Activated gamma-delta T cell (primary cell): ENCODE data around the gene MDC1.
"Not testable (repeated sequence)": the region's sequence is repeated elsewhere in the genome, so short reads cannot be mapped to it uniquely, and the experiment has no call there.

Source experiments
- DNase-seq: peaks from one replicate; lab custom pipeline; 2025; lab: John Stamatoyannopoulos, UW
- total RNA-seq, 2 donors: gene quantifications; one replicate each; lab custom pipeline; 2026; lab: John Stamatoyannopoulos, UW

MDC1 gene, protein sequence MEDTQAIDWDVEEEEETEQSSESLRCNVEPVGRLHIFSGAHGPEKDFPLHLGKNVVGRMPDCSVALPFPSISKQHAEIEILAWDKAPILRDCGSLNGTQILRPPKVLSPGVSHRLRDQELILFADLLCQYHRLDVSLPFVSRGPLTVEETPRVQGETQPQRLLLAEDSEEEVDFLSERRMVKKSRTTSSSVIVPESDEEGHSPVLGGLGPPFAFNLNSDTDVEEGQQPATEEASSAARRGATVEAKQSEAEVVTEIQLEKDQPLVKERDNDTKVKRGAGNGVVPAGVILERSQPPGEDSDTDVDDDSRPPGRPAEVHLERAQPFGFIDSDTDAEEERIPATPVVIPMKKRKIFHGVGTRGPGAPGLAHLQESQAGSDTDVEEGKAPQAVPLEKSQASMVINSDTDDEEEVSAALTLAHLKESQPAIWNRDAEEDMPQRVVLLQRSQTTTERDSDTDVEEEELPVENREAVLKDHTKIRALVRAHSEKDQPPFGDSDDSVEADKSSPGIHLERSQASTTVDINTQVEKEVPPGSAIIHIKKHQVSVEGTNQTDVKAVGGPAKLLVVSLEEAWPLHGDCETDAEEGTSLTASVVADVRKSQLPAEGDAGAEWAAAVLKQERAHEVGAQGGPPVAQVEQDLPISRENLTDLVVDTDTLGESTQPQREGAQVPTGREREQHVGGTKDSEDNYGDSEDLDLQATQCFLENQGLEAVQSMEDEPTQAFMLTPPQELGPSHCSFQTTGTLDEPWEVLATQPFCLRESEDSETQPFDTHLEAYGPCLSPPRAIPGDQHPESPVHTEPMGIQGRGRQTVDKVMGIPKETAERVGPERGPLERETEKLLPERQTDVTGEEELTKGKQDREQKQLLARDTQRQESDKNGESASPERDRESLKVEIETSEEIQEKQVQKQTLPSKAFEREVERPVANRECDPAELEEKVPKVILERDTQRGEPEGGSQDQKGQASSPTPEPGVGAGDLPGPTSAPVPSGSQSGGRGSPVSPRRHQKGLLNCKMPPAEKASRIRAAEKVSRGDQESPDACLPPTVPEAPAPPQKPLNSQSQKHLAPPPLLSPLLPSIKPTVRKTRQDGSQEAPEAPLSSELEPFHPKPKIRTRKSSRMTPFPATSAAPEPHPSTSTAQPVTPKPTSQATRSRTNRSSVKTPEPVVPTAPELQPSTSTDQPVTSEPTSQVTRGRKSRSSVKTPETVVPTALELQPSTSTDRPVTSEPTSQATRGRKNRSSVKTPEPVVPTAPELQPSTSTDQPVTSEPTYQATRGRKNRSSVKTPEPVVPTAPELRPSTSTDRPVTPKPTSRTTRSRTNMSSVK (N-terminal part only)
- 29.4 to 32.8 reads per million in 2 donors for total RNA-seq

- peak; percentile 96 for DNase-seq
Observed at GRCh38 chr6:30717129-30717844, at the start of gene MDC1. Gene MDC1, minus strand, starts transcription at chr6:30717281. Its CDS starts 2,106 bp downstream, at chr6:30715175.

DNA sequence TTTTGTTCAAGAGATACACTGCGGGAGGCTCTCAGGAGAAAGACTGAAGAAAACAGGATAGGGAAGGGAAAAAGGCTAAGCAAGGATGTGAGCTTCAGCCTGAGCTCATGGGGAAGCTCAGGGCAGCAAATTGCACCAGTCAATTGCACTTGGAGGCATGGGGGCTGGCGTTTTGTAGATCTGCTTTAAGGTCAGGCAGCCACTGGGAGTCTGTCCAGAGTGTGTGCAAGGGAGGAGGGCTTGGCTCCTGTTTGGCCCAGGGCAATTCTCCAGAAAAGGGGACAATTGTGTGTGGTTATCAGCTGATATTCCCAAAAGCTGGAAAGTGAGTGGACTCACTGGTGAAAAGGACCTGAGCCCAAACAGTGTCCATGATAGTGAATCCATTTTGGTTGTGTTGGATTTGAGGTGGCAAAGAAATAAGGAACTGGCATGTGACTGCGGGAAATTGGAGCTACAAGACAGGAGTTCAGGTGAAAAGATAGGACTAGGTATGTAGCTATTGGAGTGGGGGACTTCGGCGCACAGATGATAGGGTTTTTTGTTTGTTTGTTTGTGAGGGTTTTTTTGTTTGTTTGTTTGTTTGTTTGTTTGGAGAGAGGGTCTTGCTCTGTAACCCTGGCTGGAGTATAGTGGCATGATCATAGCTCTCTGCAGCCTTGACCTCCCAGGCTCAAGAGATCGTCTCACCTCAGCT, 49.5 kb upstream of the MDC1 start:
- no peak for DNase-seq

DNA sequence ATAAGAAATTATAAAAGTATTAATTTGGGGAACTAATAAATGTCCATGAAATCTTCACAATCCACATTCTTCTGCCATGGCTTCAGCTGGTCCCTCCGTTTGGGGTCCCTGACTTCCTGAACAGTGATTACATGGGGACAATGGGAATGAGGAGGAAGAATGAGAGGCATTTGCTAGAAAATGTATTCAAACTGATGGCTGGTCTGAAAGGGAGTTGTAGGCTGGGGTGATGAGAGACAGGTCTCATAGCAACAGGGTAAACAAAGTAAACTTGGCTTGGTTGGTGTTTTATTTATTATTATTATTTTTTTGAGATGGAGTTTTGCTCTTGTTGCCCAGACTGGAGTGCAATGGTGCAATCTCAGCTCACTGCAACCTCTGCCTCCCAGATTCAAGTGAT, 48.4 kb upstream of the MDC1 start:
- DNase-seq, result not testable (repeated sequence)

- DNase-seq, result not testable (repeated sequence)
Observed at GRCh38 chr6:30764490-30765043, 47.5 kb upstream of the MDC1 start.

- DNase-seq, result no peak
Observed at GRCh38 chr6:30763618-30764489, 46.8 kb upstream of the MDC1 start.

- DNase-seq, result no peak
Observed at GRCh38 chr6:30763155-30763617, 46.1 kb upstream of the MDC1 start.

GRCh38 chr6:30761791-30762429, 44.8 kb upstream of the MDC1 start:
- DNase-seq, result no peak

GRCh38 chr6:30760549-30760948, 43.5 kb upstream of the MDC1 start:
- DNase-seq, result no peak

GRCh38 chr6:30759575-30760239, 42.6 kb upstream of the MDC1 start:
- DNase-seq, result no peak

- no peak for DNase-seq
Observed at GRCh38 chr6:30757261-30757904, 40.3 kb upstream of the MDC1 start.

DNA sequence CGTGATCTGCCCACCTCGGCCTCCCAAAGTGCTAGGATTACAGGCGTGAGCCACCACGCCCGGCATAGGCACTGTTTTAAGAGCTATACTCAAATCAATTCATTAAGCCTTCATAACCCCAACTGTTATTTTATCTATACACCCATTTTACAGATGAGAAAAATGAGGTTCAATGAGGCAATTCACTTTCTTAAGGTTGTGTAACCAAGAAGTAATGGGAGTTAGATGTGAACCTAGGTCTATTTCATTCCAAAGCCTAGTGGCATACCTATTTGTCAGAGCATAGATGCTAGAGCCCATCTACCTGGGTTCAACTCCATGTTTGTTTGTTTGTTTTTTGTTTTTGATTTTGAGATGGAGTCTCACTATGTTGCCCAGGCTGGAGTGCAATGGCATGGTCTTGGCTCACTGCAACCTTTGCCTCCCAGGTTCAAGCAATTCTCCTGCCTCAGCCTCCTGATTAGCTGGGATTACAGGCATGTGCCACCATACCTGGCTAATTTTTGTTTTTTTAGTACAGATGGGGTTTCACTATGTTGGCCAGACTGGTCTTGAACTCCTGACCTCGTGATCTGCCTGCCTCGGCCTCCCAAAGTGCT, 39.4 kb upstream of the MDC1 start:
- not testable (repeated sequence) for DNase-seq

DNA sequence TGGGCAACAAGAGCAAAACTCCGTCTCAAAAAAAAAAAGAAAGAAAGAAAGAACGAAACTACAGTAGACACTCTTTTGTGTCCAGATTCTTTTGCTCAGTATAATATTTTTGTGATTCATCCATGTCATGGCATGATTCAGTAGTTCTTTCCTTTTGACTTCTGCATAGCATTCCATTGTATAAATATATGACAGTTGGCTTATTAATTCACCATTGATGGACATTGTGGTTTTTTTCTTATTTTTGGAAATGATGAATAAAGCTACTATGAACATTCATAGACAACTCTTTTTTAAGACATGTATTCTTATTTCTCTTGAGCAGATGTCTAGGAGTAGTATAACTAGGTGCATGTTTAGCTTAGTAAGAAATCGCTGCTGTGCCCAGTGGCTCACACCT, 37.5 kb upstream of the MDC1 start:
- DNase-seq, result no peak

- DNase-seq, result no peak
Observed at GRCh38 chr6:30752157-30752927, 35.3 kb upstream of the MDC1 start.

DNA sequence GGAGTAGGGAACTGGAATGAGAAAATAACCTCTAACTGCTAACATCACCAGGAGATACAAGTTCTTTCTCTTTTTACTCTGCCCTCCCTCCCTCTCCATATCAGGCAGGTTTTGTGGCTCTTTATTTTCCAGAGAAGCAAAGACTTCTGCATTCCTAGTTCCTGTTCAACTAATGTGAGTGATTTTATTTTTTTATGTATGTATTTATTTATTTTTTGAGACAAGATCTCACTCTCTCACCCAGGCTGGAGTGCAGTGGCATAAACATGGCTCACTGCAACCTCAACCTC, 33.2 kb upstream of the MDC1 start:
- no peak for DNase-seq

DNA sequence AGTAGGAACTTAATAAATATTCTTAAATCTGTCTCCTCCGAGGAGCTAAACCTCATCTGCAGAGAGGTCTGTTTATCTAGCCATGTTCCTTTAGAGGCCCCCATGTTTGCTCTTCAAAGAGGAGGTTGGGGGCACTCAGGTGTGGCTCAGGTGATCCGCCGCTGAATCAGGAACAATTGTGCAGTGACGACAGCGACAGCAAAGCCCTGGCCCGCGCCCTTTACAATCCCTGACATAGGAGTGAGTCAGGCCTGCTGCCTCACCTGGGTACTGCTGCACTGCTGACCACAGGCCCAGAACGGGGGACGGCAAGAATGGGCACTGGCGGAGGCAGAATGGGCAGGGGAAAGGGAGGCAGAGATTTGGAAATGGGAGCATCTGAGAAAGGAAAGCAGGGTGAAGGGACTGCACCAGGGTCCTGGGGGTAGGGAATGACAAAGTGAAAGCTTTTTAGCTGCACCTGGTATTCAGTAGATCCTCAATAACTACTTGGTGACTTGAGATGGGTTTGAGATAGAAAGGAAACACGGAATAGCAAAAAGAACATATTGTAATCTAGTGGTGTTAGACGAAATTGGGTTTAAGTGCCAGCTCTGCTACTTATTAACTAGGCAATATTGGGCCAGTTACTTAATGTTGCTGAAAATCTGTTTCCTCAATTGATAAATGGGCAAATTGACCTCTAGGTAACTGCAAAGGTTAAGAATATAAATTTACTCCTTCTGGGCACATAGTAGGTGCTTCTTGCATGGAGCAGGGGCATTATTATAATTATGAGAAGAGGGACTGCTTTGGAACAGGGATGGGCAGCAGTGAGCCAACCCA, 32.7 kb upstream of the MDC1 start:
- DNase-seq, result no peak
